ENCODE data around the gene BSG.

DNA sequence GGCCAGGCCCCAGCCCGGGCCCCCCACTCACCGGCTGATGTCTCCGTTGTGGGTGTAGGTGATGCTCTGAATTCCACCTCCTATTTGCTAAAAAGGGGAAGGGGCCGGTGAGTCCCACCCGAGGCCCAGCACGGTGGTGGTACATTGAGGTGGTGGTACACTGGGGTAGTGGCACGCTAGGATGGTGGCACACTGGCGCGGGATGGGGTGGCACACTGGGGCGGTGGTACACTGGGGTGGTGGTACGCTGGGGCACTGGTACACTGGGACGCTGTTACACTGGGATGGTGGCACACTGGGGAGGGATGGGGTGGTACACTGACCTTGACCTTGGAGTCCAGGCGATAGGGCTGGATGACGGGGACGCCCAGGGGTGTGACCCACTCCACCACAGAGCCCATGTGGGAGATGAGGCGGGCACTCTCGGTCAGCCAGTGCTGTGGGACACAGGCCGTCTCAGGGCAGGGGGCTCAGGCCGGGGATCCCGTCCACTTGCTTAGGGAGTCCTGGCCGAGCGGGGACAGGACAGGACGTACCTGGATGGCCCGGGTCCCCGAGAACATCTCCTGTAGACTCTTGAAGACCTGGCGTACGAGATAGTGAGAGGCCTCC, 46.4 kb downstream of the BSG start:
- TF ChIP-seq, protein P1, sequence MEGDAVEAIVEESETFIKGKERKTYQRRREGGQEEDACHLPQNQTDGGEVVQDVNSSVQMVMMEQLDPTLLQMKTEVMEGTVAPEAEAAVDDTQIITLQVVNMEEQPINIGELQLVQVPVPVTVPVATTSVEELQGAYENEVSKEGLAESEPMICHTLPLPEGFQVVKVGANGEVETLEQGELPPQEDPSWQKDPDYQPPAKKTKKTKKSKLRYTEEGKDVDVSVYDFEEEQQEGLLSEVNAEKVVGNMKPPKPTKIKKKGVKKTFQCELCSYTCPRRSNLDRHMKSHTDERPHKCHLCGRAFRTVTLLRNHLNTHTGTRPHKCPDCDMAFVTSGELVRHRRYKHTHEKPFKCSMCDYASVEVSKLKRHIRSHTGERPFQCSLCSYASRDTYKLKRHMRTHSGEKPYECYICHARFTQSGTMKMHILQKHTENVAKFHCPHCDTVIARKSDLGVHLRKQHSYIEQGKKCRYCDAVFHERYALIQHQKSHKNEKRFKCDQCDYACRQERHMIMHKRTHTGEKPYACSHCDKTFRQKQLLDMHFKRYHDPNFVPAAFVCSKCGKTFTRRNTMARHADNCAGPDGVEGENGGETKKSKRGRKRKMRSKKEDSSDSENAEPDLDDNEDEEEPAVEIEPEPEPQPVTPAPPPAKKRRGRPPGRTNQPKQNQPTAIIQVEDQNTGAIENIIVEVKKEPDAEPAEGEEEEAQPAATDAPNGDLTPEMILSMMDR (IDR thresholded peaks at IDR 0.05 in 2 of 3, conservative IDR thresholded peaks at IDR 0.05 in 1 of 3; ENCODE audit: control insufficient read depth in 2 of 3, extremely low read depth in 1 of 3, insufficient read depth in 1 of 3, low read depth in 3 of 3, low read length in 3 of 3): no peak
- TF ChIP-seq LARP7 (IDR thresholded peaks at IDR 0.05): no peak
- TF ChIP-seq HDGF (IDR thresholded peaks at IDR 0.05): no peak
- no peak for TF ChIP-seq TAF1 (IDR thresholded peaks at IDR 0.05; ENCODE audit: borderline replicate concordance, low read depth, low read length)
- no peak for TF ChIP-seq ZBTB33 (IDR thresholded peaks at IDR 0.05)
